HG03066 (cell line): ENCODE measurements around the gene CD34.

Source experiments
- ATAC-seq: cut with Tn5 transposase; IDR thresholded peaks from one replicate; pipeline ENCODE4 v1.9.1; 2021; ENCODE audit warnings: low read depth; ENCODE audit not compliant: unreplicated experiment

Gene CD34

GRCh38 chr1:207858281-207858680 lies 52.6 kb downstream of the CD34 start:
- ATAC-seq: no peak

DNA sequence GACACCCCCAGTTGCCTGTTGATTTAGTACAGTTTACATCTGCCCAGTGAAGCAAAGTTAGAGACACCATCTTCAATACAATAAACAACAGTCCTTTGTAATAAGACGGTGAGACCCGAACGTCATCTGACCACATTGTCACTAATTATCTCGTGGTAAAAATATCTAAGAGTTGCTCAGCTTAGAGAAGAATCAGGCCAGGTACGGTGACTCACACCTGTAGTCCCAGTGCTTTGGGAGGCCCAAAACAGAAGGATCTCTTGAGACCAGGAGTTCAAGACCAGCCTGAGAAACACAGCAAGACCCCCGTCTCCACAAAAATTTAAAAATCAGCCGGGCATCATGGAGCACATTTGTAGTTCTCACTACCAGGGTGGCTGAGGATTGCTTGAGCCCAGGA lies 53.5 kb downstream of the CD34 start:
- ATAC-seq: no peak

GRCh38 chr1:207856276-207857023 lies 54.5 kb downstream of the CD34 start:
- no peak for ATAC-seq

DNA sequence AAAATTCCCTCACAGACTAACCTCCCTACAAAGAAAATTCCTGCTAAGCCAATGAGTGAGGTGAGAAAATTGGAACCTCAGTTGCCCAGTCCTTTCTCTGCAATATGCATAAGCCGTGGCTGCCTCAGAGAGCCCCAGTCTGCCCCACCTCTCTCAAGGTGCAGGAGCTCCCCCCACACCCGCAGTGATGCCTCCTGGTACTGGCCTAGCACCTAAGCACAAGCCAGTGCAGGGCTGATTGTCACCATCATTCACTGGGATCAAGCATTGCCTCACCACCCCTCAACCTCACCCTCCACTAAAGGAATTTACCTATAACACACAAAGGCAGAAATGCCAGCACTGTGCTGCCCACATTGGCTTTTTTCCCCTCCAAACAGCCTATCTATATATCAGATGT lies 56.9 kb downstream of the CD34 start:
- no peak for ATAC-seq

DNA sequence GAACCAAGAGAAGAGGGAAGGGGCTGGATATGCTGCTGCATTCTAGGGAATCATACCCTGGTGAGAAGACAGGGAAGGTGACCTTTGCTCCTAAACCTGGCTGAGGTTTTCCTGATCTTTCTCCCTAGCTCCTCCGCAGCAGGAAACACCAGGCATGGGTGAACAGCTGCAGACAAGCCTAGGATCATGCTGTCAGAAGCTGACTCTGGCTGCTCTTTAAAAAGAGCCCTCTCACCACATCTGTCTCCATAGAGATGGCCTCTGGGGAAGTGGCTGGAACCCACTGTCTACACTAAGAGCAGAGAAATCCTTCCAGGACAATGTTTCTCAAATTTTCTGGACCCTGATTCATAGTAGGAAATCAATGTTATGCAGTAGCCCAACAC lies 57.6 kb downstream of the CD34 start:
- no peak for ATAC-seq

- ATAC-seq: no peak
Observed at GRCh38 chr1:207852576-207853371, 58.2 kb downstream of the CD34 start.

GRCh38 chr1:207851696-207852095 lies 59.2 kb downstream of the CD34 start:
- no peak for ATAC-seq

- no peak for ATAC-seq
Observed at GRCh38 chr1:207850621-207851407, 60.1 kb downstream of the CD34 start.

DNA sequence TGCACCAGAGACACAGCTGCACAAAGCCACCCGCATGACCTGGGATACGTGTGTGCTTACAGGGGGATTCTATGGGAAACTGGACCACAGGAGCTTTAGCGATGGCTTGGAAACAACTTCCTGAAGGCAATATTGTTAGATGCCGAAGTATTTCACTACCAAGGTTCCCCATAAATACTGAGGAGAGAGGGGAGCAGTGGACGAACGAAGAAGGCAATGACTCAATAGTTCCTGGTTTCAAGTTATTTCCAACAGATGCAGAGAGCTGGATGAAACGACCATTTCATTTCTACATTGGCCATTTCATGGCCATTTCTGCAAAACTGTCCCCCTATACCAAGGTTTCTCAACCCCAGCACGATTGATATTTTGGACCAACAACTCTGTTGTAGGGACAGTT lies 61.3 kb downstream of the CD34 start:
- ATAC-seq: no peak

DNA sequence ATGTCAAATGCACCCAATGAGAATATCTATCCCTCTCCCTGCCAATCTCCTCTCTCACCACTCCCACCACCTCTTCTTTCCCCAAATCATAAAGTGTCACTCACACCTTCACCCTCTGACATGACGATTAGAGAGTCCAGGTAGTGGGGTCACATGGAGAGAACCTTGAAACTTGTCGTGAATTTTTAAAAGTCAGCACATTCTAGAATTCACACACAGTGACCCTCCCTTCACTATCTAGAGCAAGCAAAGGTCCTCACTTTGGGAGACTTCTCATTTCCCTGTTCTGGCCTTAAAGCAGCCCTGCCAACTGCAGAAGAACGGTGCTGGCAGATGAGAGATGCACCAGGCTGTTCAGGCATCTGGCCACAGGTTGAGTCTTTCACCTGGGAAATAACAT lies 61.9 kb downstream of the CD34 start:
- ATAC-seq: no peak

GRCh38 chr1:207848234-207848633 lies 62.7 kb downstream of the CD34 start:
- no peak for ATAC-seq

- no peak for ATAC-seq
Observed at GRCh38 chr1:207847116-207847515, 63.8 kb downstream of the CD34 start.

DNA sequence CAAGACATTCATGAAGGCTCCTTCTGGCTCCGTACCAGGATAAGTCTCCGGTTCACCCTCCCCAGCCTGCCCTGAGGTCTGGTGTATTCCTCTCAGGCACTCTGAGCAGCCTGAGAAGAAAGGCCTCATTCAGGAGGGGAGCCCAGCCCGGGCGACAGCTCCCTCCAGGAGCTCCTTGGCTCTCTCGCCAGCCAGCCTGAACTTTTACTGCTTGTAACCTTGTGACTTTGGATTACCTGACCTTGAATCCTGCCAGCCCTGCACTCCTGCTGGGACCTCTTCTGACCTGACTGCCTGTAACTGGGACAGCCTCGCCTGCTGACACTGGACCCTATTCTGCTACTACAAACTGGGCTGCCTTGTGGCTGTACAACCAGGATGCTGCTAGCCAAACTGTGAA lies 65.8 kb downstream of the CD34 start:
- no peak for ATAC-seq

GRCh38 chr1:207844371-207844770 lies 66.6 kb downstream of the CD34 start:
- ATAC-seq: no peak

- no peak for ATAC-seq
Observed at GRCh38 chr1:207842506-207842905, 68.4 kb downstream of the CD34 start.

DNA sequence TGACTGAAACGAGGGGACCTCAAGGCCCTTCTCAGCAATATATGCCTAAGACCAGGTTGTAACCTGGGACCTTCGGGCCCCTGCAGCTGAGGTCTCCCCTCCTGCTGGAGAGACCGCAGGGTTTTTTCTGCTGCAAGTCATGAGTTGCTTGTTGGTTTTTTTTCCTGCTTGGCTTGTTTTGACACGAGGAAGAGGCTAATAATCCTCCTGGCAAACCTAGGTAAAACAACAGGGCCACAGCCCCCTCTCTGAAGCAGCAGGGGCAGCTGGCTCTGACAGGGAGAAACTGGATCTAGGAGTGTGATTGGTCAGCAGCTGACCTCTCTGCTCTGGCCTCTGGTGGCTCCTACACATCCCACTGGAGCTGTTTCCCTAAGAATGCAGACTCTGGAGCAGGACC lies 69.0 kb downstream of the CD34 start:
- ATAC-seq: no peak

DNA sequence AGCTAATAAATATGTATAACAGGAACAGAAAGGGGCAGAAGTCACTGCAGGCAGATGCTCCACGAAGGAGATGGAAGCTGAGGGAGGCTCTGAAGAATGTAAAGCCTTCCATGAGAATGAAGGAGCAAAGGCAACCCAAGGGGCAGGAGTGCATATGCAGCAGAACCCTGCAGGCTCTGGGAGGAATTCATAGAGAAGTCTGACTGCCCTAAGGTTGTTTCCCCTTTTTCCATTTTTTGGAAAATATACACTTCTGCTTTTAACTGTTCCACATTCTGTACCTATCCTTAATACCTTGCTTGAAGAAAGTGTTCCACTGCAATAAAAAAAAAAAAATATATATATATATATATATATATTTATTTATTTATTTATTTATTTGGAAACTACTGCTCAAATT lies 69.6 kb downstream of the CD34 start:
- no peak for ATAC-seq

GRCh38 chr1:207840380-207840779 lies 70.5 kb downstream of the CD34 start:
- no peak for ATAC-seq

GRCh38 chr1:207839083-207839413 lies 71.9 kb downstream of the CD34 start:
- ATAC-seq: no peak

GRCh38 chr1:207838156-207839082 lies 72.5 kb downstream of the CD34 start:
- ATAC-seq: no peak
